DOHH2 (cell line): ENCODE data around the gene ELF5.
A peak's percentile ranks its signal among the peaks of the same experiment; 100 is the strongest.

Source experiments
- H3F3A ChIP-seq: fragments of 200-600 bp; sonication (generic), shearing (Covaris generic); 2 replicates; pipeline ENCODE4 v1.6.0; 2016; ENCODE audit warnings: antibody characterized with exemption, mild to moderate bottlenecking; ENCODE audit not compliant: control insufficient read depth, insufficient read depth
- H3K27ac ChIP-seq: fragments of 200-600 bp; sonication (generic); 2 replicates; pipeline ENCODE4 v1.5.1; 2014; ENCODE audit warnings: low read depth, mild to moderate bottlenecking, low read length, moderate library complexity
- H3K27me3 ChIP-seq: fragments of 200-600 bp; sonication (generic); 2 replicates; pipeline ENCODE4 v1.6.1; 2014; ENCODE audit warnings: mild to moderate bottlenecking, low read length, mixed read lengths; ENCODE audit not compliant: control insufficient read depth
- H3K36me3 ChIP-seq: fragments of 200-600 bp; sonication (generic); 2 replicates; pipeline ENCODE4 v1.6.1; 2014; ENCODE audit warnings: mild to moderate bottlenecking, low read length, moderate library complexity, mixed read lengths; ENCODE audit not compliant: control insufficient read depth
- H3K4me1 ChIP-seq: fragments of 200-600 bp; sonication (generic); 2 replicates; pipeline ENCODE4 v1.6.1; 2014; ENCODE audit warnings: mild to moderate bottlenecking, low read length, mixed read lengths; ENCODE audit not compliant: control insufficient read depth
- H3K4me2 ChIP-seq: fragments of 200-600 bp; sonication (generic); 2 replicates; pipeline ENCODE4 v1.6.0; 2014; ENCODE audit warnings: mild to moderate bottlenecking, low read length, moderate library complexity
- H3K4me3 ChIP-seq: fragments of 200-600 bp; sonication (generic); 2 replicates; pipeline ENCODE4 v1.5.1; 2014; ENCODE audit warnings: mild to moderate bottlenecking, low read length, mixed read lengths
- H3K79me2 ChIP-seq: fragments of 200-600 bp; sonication (generic); 2 replicates; pipeline ENCODE4 v1.6.1; 2014; ENCODE audit warnings: mild to moderate bottlenecking, low read length, mixed read lengths; ENCODE audit not compliant: control insufficient read depth
- H3K9me2 ChIP-seq: fragments of 200-600 bp; sonication (generic); replicated peaks from 2 replicates; pipeline ENCODE4 v1.6.1; 2014; ENCODE audit warnings: mild to moderate bottlenecking, low read length, mixed read lengths; ENCODE audit not compliant: control insufficient read depth
- H3K9me3 ChIP-seq: fragments of 200-600 bp; sonication (generic); 2 replicates; pipeline ENCODE4 v1.6.1; 2014; ENCODE audit warnings: antibody characterized with exemption, low read length, mixed read lengths; ENCODE audit not compliant: control insufficient read depth, insufficient read depth
- H4K20me1 ChIP-seq: fragments of 200-600 bp; sonication (generic); 2 replicates; pipeline ENCODE4 v1.6.0; 2014; ENCODE audit warnings: low read depth, mild to moderate bottlenecking, antibody characterized with exemption, low read length, moderate library complexity; ENCODE audit not compliant: control insufficient read depth, insufficient read depth
- EZH2phosphoT487 ChIP-seq: fragments of 200-600 bp; sonication (generic); IDR thresholded peaks from 2 replicates; pipeline ENCODE4 v1.6.1; 2017; ENCODE audit warnings: borderline replicate concordance, mild to moderate bottlenecking, antibody characterized with exemption, low read length, moderate library complexity, mixed read lengths
- TF ChIP-seq, protein P1 (sequence below): fragments of 200-600 bp; sonication (generic); IDR thresholded peaks from one replicate; pipeline ENCODE4 v1.5.1; 2014; ENCODE audit warnings: antibody characterized with exemption, mild to moderate bottlenecking, low read depth, low read length; ENCODE audit not compliant: poor library complexity, severe bottlenecking

The ELF5 gene

DNA sequence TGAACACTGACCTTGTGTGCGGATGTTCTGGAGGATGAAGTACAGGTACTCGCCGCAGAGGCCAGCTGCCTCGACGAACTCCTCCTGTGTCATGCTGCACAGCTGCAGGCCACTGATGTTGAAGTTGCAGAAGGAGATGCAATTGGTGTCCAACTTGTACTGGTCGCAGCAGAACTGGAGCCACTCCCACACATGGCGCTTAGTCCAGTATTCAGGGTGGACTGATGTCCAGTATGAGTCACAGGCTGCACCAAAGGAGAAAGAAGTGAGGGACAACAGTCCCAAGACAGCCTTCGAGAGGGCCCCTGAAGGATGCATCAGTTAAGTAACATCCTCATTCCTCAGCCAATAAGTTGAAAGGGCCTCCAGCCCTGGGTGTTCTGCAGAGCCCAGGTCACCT, 20.1 kb downstream of the ELF5 start:
- no peaks in the 10 kb centered on the region for H3K9me3 ChIP-seq
- no peak overlapping the region for H3K27ac ChIP-seq
- no peak overlapping the region for H3K4me2 ChIP-seq
- H3K4me1 ChIP-seq = no peaks in the 10 kb centered on the region
- H3K4me3 ChIP-seq = no peak overlapping the region
- peaks cover 4% of the 10 kb centered on the region; the same call in 1 of the 2 replicates for H3K27me3 ChIP-seq
- no peaks in the 10 kb centered on the region for H4K20me1 ChIP-seq
- no peaks in the 10 kb centered on the region for H3K36me3 ChIP-seq
- H3K79me2 ChIP-seq = no peaks in the 10 kb centered on the region
- no peak for TF ChIP-seq EZH2phosphoT487
- TF ChIP-seq, protein P1, sequence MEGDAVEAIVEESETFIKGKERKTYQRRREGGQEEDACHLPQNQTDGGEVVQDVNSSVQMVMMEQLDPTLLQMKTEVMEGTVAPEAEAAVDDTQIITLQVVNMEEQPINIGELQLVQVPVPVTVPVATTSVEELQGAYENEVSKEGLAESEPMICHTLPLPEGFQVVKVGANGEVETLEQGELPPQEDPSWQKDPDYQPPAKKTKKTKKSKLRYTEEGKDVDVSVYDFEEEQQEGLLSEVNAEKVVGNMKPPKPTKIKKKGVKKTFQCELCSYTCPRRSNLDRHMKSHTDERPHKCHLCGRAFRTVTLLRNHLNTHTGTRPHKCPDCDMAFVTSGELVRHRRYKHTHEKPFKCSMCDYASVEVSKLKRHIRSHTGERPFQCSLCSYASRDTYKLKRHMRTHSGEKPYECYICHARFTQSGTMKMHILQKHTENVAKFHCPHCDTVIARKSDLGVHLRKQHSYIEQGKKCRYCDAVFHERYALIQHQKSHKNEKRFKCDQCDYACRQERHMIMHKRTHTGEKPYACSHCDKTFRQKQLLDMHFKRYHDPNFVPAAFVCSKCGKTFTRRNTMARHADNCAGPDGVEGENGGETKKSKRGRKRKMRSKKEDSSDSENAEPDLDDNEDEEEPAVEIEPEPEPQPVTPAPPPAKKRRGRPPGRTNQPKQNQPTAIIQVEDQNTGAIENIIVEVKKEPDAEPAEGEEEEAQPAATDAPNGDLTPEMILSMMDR = no peak
- H3K9me2 ChIP-seq = no peaks in the 10 kb centered on the region
- no peaks in the 10 kb centered on the region for H3F3A ChIP-seq

DNA sequence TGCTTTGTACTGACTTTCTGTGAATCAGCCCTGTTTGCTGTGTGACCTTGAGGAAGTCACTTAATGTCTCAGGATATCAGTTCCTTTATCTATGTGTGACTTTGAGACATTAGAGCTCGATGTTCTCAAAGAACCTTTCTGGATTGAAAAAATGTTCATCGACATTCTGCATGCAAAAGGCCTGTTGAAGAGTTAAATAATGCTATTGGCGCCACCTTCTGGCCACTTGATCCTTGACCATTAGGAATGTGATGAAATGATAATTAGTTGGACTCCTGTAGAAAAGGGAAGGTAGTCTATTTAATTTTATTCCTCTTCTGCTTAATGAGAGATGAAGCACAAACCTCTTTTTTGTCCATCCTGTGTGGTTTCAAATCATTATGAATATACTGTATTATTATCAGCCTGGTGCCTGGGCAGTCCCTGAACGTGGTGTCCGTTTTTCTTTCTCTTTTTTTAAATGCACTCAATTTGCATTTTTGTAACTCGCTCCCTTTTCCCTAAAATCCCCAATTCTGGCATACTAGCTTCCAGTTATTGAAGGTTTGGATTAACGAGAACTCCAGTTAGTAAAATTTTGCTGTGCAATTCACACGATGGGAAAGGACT, 20.7 kb downstream of the ELF5 start:
- Histone ChIP-seq H3F3A (no peaks in the 10 kb centered on the region), H3K4me3 (no peak overlapping the region), H3K27ac (no peak overlapping the region), H3K4me2 (no peak overlapping the region), H3K9me3 (no peaks in the 10 kb centered on the region), H3K4me1 (no peaks in the 10 kb centered on the region), H3K36me3 (no peaks in the 10 kb centered on the region), H3K9me2 (no peaks in the 10 kb centered on the region), H4K20me1 (no peaks in the 10 kb centered on the region), H3K27me3 (peaks cover 4% of the 10 kb centered on the region; the same call in 1 of the 2 replicates), H3K79me2 (no peaks in the 10 kb centered on the region)
- TF ChIP-seq, protein P1 = peak; percentile 83
- no peak for TF ChIP-seq EZH2phosphoT487

GRCh38 chr11:34490304-34490703, 23.3 kb downstream of the ELF5 start:
- H4K20me1 ChIP-seq = no peaks in the 10 kb centered on the region
- no peaks in the 10 kb centered on the region for H3K9me2 ChIP-seq
- no peak for TF ChIP-seq EZH2phosphoT487
- TF ChIP-seq, protein P1 = no peak
- no peaks in the 10 kb centered on the region for H3K36me3 ChIP-seq
- H3K27me3 ChIP-seq = peaks cover 4% of the 10 kb centered on the region; the same call in 1 of the 2 replicates
- H3K9me3 ChIP-seq = no peaks in the 10 kb centered on the region
- no peaks in the 10 kb centered on the region for H3K4me1 ChIP-seq
- no peaks in the 10 kb centered on the region for H3F3A ChIP-seq
- H3K27ac ChIP-seq = no peak overlapping the region
- H3K4me3 ChIP-seq = no peak overlapping the region
- no peaks in the 10 kb centered on the region for H3K79me2 ChIP-seq
- no peak overlapping the region for H3K4me2 ChIP-seq
